ENCODE data around the gene MCIDAS.

MCIDAS gene

GRCh38 chr5:55187370-55187769 is 39.7 kb downstream of the MCIDAS start:
- TF ChIP-seq CTCF (IDR thresholded peaks at IDR 0.05): peak; percentile 62

GRCh38 chr5:55180016-55180415 is 47.1 kb downstream of the MCIDAS start:
- TF ChIP-seq CTCF (IDR thresholded peaks at IDR 0.05): no peak

GRCh38 chr5:55177078-55177477 is 50.0 kb downstream of the MCIDAS start:
- TF ChIP-seq CTCF (IDR thresholded peaks at IDR 0.05): no peak

GRCh38 chr5:55176176-55176818 is 50.8 kb downstream of the MCIDAS start:
- TF ChIP-seq CTCF (IDR thresholded peaks at IDR 0.05): no peak

- no peak for TF ChIP-seq CTCF (IDR thresholded peaks at IDR 0.05)
Observed at GRCh38 chr5:55175781-55176175, 51.3 kb downstream of the MCIDAS start.

GRCh38 chr5:55173687-55174230 is 53.4 kb downstream of the MCIDAS start:
- TF ChIP-seq CTCF (IDR thresholded peaks at IDR 0.05): no peak

- TF ChIP-seq CTCF (IDR thresholded peaks at IDR 0.05): no peak
Observed at GRCh38 chr5:55172937-55173686, 54.0 kb downstream of the MCIDAS start, which contains the start of gene CDC20B. CDC20B (minus strand) TSS chr5:55173177; CDS start chr5:55173000, 177 bp downstream.
